MCF 10A (cell line): Measurements from ENCODE around the gene STAT6. TPM values are rescaled to one million over a fixed set of nuclear protein-coding genes. Genes with fewer than 3 reads are reported as not detected.

ENCODE experiments used
- BruUV-seq: library from RNA; stranded (reverse); fragments of 400-500 nt; replicated peaks from 2 replicates; lab custom pipeline; 2021; lab: Mats Ljungman, UMichigan
- CTCF ChIA-PET: fragments of 300-600 bp; sonication (Branson Sonifier 250); formaldehyde crosslinking; extraction: SDS; loops from one replicate; lab custom pipeline; 2021; ENCODE audit warnings: antibody characterized with exemption, inconsistent platforms; lab: Yijun Ruan, JAX
- POLR2A ChIA-PET: fragments of 300-600, 350-650 bp; sonication (Branson Sonifier 250); formaldehyde crosslinking; extraction: SDS; loops from one replicate; lab custom pipeline; 2020; ENCODE audit warnings: antibody characterized with exemption, inconsistent platforms; lab: Yijun Ruan, JAX
- DNase-seq: peaks from one replicate; pipeline ENCODE4 v3.0.0-alpha.2; 2018; ENCODE audit not compliant: unreplicated experiment
- H3K27ac Mint-ChIP-seq: one replicate; pipeline ENCODE4 v1.8.0; 2022; ENCODE audit warnings: mild to moderate bottlenecking, low read depth, mixed read lengths; ENCODE audit not compliant: unreplicated experiment
- H3K27me3 Mint-ChIP-seq: one replicate; pipeline ENCODE4 v1.8.0; 2022; ENCODE audit warnings: mixed read lengths; ENCODE audit not compliant: insufficient read depth, unreplicated experiment
- H3K36me3 Mint-ChIP-seq: one replicate; pipeline ENCODE4 v1.8.0; 2022; ENCODE audit warnings: mild to moderate bottlenecking, moderate library complexity, mixed read lengths; ENCODE audit not compliant: insufficient read depth, unreplicated experiment
- H3K4me1 Mint-ChIP-seq: one replicate; pipeline ENCODE4 v1.8.0; 2022; ENCODE audit warnings: mixed read lengths; ENCODE audit not compliant: insufficient read depth, unreplicated experiment
- H3K4me3 Mint-ChIP-seq: one replicate; pipeline ENCODE4 v1.8.0; 2022; ENCODE audit warnings: mild to moderate bottlenecking, moderate library complexity, mixed read lengths; ENCODE audit not compliant: unreplicated experiment
- H3K9me3 Mint-ChIP-seq: one replicate; pipeline ENCODE4 v1.8.0; 2022; ENCODE audit warnings: mixed read lengths; ENCODE audit not compliant: unreplicated experiment
- intact Hi-C: fragments of 100-400 bp; cut with micrococcal nuclease; formaldehyde crosslinking; loops from 2 replicates; pipeline ENCODE4 v1.14.1; 2022
- total RNA-seq: library from RNA; stranded (reverse); gene quantifications from 2 replicates; pipeline ENCODE4 v1.2.3, GENCODE V29; 2022
- TF ChIP-seq, protein P1 (sequence below): fragments of 200-600 bp; IDR thresholded peaks from one replicate; pipeline ENCODE4 v1.8.0; 2022; ENCODE audit warnings: antibody characterized with exemption, mild to moderate bottlenecking; ENCODE audit not compliant: unreplicated experiment

Gene STAT6
- total RNA-seq, 1 experiment from 2014 or later: 99.7 TPM

DNA sequence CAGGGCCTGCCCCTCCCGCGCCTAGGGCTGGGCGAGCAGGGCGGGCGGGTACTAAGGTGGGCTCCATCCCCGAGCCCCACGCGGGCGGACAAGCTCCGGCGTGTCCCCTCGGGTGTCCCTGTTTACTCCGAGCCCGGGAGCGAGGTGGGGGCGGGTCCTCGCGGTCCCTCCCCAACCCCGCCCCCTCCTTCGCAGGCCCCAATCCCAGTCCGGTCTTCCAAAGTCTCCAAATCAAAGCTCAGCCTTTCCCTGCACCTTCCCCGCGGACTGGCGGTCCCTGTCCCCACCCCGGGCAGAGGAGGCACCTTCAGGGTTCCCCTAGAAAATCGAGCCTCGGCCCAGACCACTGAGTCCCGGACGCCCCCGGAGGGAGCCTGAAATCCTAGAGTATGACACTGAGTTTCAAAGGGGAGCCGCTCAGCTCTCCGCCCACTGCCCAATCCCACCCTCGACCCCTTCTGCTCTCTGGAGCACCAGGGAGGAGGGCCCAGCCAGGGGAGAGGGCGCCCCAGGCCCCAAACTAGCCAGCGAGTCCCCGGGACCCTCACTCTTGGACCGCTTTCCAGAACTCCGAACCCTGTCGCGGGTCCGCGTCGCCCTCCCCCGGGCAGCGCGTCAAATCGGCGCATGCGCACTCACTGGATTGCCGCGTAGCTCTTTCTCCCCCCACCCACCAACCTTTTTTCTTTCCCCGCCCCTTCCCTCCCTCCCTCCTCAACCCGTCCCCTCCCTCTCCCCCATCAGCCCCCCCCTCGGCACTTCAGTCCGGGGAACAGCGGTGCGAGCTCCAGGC is 16.8 kb upstream of the STAT6 start, which contains the start of gene LRP1:
Gene LRP1, plus strand, starts transcription at position 758 of the 793 bp plus-strand sequence. CDS start 482 bp downstream, outside the sequence.
- TF ChIP-seq, protein P1, sequence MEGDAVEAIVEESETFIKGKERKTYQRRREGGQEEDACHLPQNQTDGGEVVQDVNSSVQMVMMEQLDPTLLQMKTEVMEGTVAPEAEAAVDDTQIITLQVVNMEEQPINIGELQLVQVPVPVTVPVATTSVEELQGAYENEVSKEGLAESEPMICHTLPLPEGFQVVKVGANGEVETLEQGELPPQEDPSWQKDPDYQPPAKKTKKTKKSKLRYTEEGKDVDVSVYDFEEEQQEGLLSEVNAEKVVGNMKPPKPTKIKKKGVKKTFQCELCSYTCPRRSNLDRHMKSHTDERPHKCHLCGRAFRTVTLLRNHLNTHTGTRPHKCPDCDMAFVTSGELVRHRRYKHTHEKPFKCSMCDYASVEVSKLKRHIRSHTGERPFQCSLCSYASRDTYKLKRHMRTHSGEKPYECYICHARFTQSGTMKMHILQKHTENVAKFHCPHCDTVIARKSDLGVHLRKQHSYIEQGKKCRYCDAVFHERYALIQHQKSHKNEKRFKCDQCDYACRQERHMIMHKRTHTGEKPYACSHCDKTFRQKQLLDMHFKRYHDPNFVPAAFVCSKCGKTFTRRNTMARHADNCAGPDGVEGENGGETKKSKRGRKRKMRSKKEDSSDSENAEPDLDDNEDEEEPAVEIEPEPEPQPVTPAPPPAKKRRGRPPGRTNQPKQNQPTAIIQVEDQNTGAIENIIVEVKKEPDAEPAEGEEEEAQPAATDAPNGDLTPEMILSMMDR: no peak
- H3K36me3 Mint-ChIP-seq: no peaks in the 10 kb centered on the region

GRCh38 chr12:57127101-57127725 is 16.1 kb upstream of the STAT6 start:
- H3K27ac Mint-ChIP-seq: peak overlapping the region; percentile 77
- TF ChIP-seq, protein P1: no peak
- TSS peak; percentile 56 for BruUV-seq
- H3K36me3 Mint-ChIP-seq: no peaks in the 10 kb centered on the region
- H3K4me3 Mint-ChIP-seq: peak overlapping the region; percentile 86
- intact Hi-C loops: no loop called here
- ChIA-PET POLR2A (interaction anchor here (0.8 to 6.5 kb wide), 15 partner anchors 14 to 402 kb away, joined by 3 to 111 read pairs (median 8); partner anchors contain the start of genes NAB2, NACA and STAT6), CTCF (interaction anchor here (0.6 to 19.4 kb wide), 11 partner anchors 9 to 114 kb away, joined by 3 to 530 read pairs (median 3); partner anchors contain the start of gene STAT6)
- peak; percentile 84 for DNase-seq
- no peaks in the 10 kb centered on the region for H3K27me3 Mint-ChIP-seq
- no peaks in the 10 kb centered on the region for H3K9me3 Mint-ChIP-seq
- H3K4me1 Mint-ChIP-seq: peaks cover 23% of the 10 kb centered on the region

More for the DNA sequence above, 16.8 kb upstream of the STAT6 start, which contains the start of gene LRP1:
- intact Hi-C loops: no loop called here
- peaks cover 30% of the 10 kb centered on the region for H3K4me1 Mint-ChIP-seq
- DNase-seq: peak; percentile 85
- H3K27ac Mint-ChIP-seq: peak within 1 kb of the TSS; percentile 77
- no TSS peak for BruUV-seq
- no peaks in the 10 kb centered on the region for H3K27me3 Mint-ChIP-seq
- no peaks in the 10 kb centered on the region for H3K9me3 Mint-ChIP-seq
- ChIA-PET POLR2A (interaction anchor here (0.6 to 6.5 kb wide), 22 partner anchors 8 to 440 kb away, joined by 3 to 111 read pairs (median 4); partner anchors contain the start of genes NAB2, NACA, PTGES3 and STAT6), CTCF (interaction anchor here (0.5 to 19.4 kb wide), 11 partner anchors 10 to 113 kb away, joined by 3 to 530 read pairs (median 3); partner anchors contain the start of gene STAT6)
- peak within 1 kb of the TSS; percentile 86 for H3K4me3 Mint-ChIP-seq

GRCh38 chr12:57126561-57126960 is 15.4 kb upstream of the STAT6 start:
- H3K36me3 Mint-ChIP-seq: no peaks in the 10 kb centered on the region
- H3K9me3 Mint-ChIP-seq: no peaks in the 10 kb centered on the region
- DNase-seq: no peak
- peak overlapping the region; percentile 77 for H3K27ac Mint-ChIP-seq
- TF ChIP-seq, protein P1: no peak
- H3K4me1 Mint-ChIP-seq: peaks cover 18% of the 10 kb centered on the region
- peak overlapping the region; percentile 86 for H3K4me3 Mint-ChIP-seq
- no TSS peak for BruUV-seq
- H3K27me3 Mint-ChIP-seq: no peaks in the 10 kb centered on the region
- ChIA-PET POLR2A (interaction anchor here (0.8 to 6.5 kb wide), 9 partner anchors 15 to 116 kb away, joined by 3 to 111 read pairs (median 24); partner anchors contain the start of genes NAB2 and STAT6), CTCF (interaction anchor here (0.5 to 19.4 kb wide), 12 partner anchors 8 to 368 kb away, joined by 3 to 530 read pairs (median 3); partner anchors contain the start of gene STAT6)
- intact Hi-C loops: no loop called here
